H7 (cell line): ENCODE results near the gene KRT5. TPM values are rescaled to one million over a fixed set of nuclear protein-coding genes. Genes with fewer than 3 reads are reported as not detected.

Experiments used
- DNase-seq: peaks from one replicate; pipeline ENCODE4 v3.0.0; 2012
- H3K27me3 ChIP-seq: 2 replicates; pipeline ENCODE4 v1.6.0; 2011; ENCODE audit warnings: mild to moderate bottlenecking, low read length; ENCODE audit not compliant: control insufficient read depth, insufficient read depth
- H3K36me3 ChIP-seq: replicated peaks from 2 replicates; pipeline ENCODE4 v1.5.1; 2011; ENCODE audit warnings: low read length; ENCODE audit not compliant: control insufficient read depth, insufficient read depth
- H3K4me3 ChIP-seq: 2 replicates; pipeline ENCODE4 v1.5.1; 2011; ENCODE audit warnings: low read depth, mild to moderate bottlenecking, control low read depth, low read length, moderate library complexity; ENCODE audit not compliant: insufficient read depth
- total RNA-seq: library from RNA; depleted of rRNA; stranded (reverse); fragments of >200 nt; shearing (Covaris generic); gene quantifications from 2 replicates; pipeline ENCODE4 v1.2.3, GENCODE V29; 2014; rRNA removed

The KRT5 gene
- total RNA-seq, 1 experiment from 2014 or later, result not detected

DNA sequence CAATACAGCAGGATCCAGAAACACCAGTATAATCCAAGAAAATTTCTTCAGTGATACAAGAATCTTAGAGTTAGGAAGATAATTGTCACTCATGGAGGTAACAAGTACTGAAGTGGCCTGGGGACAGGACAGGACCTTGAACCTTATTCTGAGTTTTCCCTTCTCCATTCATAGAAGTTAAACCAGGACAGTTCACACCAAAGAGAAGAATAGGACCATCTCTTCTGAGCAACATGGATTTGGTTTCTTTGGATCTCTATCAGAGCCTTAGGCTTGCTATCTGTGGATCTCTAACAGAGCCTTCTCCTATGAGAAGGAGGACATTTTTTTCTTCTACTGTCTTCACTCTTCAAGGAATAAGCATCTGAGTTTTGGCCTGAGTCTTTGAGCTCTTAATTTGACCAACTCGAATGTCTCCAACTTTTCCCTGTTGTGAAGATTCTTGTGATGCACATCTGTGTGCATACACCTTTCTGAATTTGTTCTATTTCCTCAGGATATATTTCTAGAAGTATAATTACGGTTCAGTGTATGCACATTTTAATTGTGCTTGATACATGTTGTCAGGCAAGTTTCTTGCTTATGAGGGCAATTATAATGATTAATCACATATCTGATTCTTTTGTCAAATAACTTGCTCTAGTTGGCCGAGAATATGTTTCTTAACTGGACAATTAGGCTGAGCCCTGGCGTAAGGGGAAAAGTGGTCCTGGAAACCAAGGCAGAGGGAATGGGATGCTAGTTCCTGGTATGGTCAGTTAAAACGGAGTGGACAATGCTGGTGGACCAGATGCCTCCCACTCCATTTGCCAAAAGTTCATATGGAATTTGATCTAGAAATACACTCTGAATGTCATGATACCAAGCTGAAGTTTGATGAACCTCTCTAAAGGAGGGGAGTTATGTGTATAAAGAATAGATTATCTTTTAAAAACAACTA is 33.8 kb downstream of the KRT5 start:
- Histone ChIP-seq H3K27me3 (no peaks in the 10 kb centered on the region), H3K36me3 (no peaks in the 10 kb centered on the region), H3K4me3 (no peak overlapping the region)
- no peak for DNase-seq

DNA sequence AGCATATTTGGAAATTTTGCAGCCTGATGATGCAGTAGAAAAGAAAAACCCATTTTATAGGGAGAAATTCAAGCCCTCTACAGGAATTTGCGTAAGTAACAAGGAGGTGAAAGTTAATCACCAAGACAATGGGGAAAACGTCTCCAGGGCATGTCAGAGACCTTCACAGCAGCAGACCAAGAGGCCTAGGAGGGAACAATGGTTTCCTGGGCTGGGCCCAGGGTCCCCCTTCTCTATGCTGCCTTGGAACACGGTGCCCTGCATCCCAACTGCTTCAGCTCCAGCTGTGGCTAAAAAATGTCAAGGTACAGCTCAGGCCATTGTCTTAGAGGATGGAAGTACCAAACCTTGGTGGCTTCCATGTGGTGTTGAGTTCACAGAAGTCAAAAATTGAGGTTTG is 40.1 kb downstream of the KRT5 start:
- no peaks in the 10 kb centered on the region for H3K36me3 ChIP-seq
- no peak overlapping the region for H3K4me3 ChIP-seq
- no peak for DNase-seq
- H3K27me3 ChIP-seq, result no peaks in the 10 kb centered on the region

DNA sequence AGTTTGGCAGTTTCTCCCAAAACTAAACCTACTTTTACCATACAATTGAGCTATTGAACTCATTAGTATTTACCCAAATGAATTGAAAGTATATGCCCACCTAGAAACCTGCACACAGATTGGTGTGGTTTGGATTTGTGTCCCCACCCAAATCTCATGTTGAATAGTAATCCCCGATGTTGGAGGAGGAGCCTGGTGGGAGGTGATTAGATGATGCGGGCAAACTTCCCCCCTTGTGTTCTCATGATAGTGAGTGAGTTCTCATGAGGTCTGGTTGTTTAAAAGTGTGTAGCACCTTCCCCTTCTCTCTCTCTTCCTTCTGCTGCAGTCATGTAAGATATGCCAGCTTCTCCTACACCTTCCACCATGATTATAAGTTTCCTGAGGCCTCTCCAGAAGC is 42.5 kb downstream of the KRT5 start:
- DNase-seq, result no peak
- no peaks in the 10 kb centered on the region for H3K36me3 ChIP-seq
- no peaks in the 10 kb centered on the region for H3K27me3 ChIP-seq

GRCh38 chr12:52474212-52474611 is 46.0 kb downstream of the KRT5 start:
- Histone ChIP-seq H3K27me3 (no peaks in the 10 kb centered on the region), H3K36me3 (no peaks in the 10 kb centered on the region), H3K4me3 (no peak overlapping the region)
- no peak for DNase-seq

More for the DNA sequence above, 42.5 kb downstream of the KRT5 start:
- H3K4me3 ChIP-seq, result no peak overlapping the region

GRCh38 chr12:52473768-52474167 is 46.4 kb downstream of the KRT5 start, which contains the start of gene KRT6C:
KRT6C (minus strand) TSS chr12:52473805; CDS start chr12:52473737, 68 bp downstream.
- no peak for DNase-seq
- Histone ChIP-seq H3K36me3 (no peaks in the 10 kb centered on the region), H3K27me3 (no peaks in the 10 kb centered on the region), H3K4me3 (no peak within 1 kb of the TSS)

DNA sequence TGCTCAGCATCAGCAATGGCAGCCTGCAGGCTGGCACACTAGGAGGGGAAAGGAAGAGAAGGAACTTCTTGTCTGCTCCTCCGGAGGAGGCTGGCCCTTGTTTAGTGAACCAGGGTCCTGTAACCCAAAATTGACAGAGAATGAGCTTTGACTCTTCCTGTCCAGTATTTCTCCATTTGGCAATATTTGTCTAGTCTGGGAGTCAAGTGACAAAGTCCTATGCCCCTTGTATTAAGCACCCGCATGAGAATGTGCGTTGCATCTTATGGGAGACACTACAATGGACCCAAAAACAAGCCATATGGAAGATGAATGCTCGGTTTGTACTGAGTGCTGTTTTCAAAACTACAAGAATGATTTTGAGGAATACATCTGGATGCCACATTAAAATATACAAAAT is 50.3 kb downstream of the KRT5 start:
- no peaks in the 10 kb centered on the region for H3K36me3 ChIP-seq
- H3K27me3 ChIP-seq, result no peaks in the 10 kb centered on the region
- no peak overlapping the region for H3K4me3 ChIP-seq
- DNase-seq, result no peak

DNA sequence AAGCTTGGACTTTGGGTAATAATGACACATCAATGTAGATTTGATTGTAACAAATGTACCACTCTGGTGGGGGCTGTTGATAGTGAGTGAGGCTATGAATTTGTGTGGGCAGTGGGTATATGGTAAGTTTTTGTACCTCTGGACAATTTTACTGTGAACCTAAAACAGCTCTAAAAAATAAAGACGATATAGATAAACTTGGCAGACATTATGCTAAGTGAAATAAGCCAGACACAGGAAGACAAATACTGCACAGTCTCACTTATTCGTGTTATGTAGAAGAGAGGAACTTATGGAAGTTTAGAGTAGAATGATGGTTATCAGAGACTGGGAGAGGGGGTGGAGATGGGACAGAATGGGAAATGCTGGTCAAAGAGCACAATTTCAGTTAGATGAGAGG is 55.3 kb downstream of the KRT5 start:
- no peak for DNase-seq
- Histone ChIP-seq H3K36me3 (no peaks in the 10 kb centered on the region), H3K4me3 (no peak overlapping the region), H3K27me3 (no peaks in the 10 kb centered on the region)

Other genes starting within 250 kb of the KRT5 start
- not detected in 2 replicates for gene KRT86, start 245.7 kb downstream of the KRT5 start, total RNA-seq
- gene KRT81, start 228.9 kb downstream of the KRT5 start, total RNA-seq, result not detected in 2 replicates
- 0.10 TPM in 1 of 2 replicates, not detected in the other for gene KRT83, start 199.0 kb downstream of the KRT5 start, total RNA-seq
- not detected in 2 replicates for gene KRT85, start 152.9 kb downstream of the KRT5 start, total RNA-seq
- gene KRT84, start 134.7 kb downstream of the KRT5 start, total RNA-seq, result not detected in 2 replicates
- gene KRT82, start 114.1 kb downstream of the KRT5 start, total RNA-seq, result not detected in 2 replicates
- gene KRT75, start 86.0 kb downstream of the KRT5 start, total RNA-seq, result not detected in 2 replicates
- not detected in 2 replicates for gene KRT6B, start 68.2 kb downstream of the KRT5 start, total RNA-seq
- not detected in 2 replicates for gene KRT6C, start 46.6 kb downstream of the KRT5 start, total RNA-seq
- not detected in 2 replicates for gene KRT6A, start 27.1 kb downstream of the KRT5 start, total RNA-seq
- gene KRT71, start 32.8 kb upstream of the KRT5 start, total RNA-seq, result not detected in 2 replicates
- not detected in 2 replicates for gene KRT74, start 53.4 kb upstream of the KRT5 start, total RNA-seq
- gene KRT72, start 81.1 kb upstream of the KRT5 start, total RNA-seq, result not detected in 2 replicates
- not detected in 2 replicates for gene KRT73, start 98.2 kb upstream of the KRT5 start, total RNA-seq
- not detected in 2 replicates for gene KRT2, start 131.8 kb upstream of the KRT5 start, total RNA-seq
- not detected in 2 replicates for gene KRT1, start 160.0 kb upstream of the KRT5 start, total RNA-seq
- gene KRT77, start 183.1 kb upstream of the KRT5 start, total RNA-seq, result not detected in 2 replicates